ENCODE data around the gene LAMC3. TPM values are rescaled to one million over a fixed set of nuclear protein-coding genes. Genes with fewer than 3 reads are reported as not detected.

The LAMC3 gene
- total RNA-seq, 1 experiment from 2014 or later = not detected

- no peak for DNase-seq (ENCODE audit: low read depth)
Measured at GRCh38 chr9:131045300-131046092, 36.5 kb downstream of the LAMC3 start.

GRCh38 chr9:131046093-131046380, 37.1 kb downstream of the LAMC3 start:
- DNase-seq (ENCODE audit: low read depth) = peak; percentile 32

GRCh38 chr9:131046581-131047202, 37.7 kb downstream of the LAMC3 start:
- peak; percentile 57 for DNase-seq (ENCODE audit: low read depth)

GRCh38 chr9:131048332-131048731, 39.4 kb downstream of the LAMC3 start:
- no peak for DNase-seq (ENCODE audit: low read depth)

GRCh38 chr9:131048820-131049219, 39.8 kb downstream of the LAMC3 start:
- no peak for DNase-seq (ENCODE audit: low read depth)

GRCh38 chr9:131049829-131050715, 41.1 kb downstream of the LAMC3 start:
- DNase-seq (ENCODE audit: low read depth) = peak; percentile 42

GRCh38 chr9:131050831-131051230, 41.9 kb downstream of the LAMC3 start:
- no peak for DNase-seq (ENCODE audit: low read depth)

- no peak for DNase-seq (ENCODE audit: low read depth)
Measured at GRCh38 chr9:131051592-131052517, 42.9 kb downstream of the LAMC3 start.

- DNase-seq (ENCODE audit: low read depth) = no peak
Measured at GRCh38 chr9:131053896-131054295, 44.9 kb downstream of the LAMC3 start.

GRCh38 chr9:131056781-131057506, 48.0 kb downstream of the LAMC3 start:
- DNase-seq (ENCODE audit: low read depth) = no peak

- no peak for DNase-seq (ENCODE audit: low read depth)
Measured at GRCh38 chr9:131060900-131061630, 52.1 kb downstream of the LAMC3 start.

GRCh38 chr9:131062969-131063368, 54.0 kb downstream of the LAMC3 start:
- DNase-seq (ENCODE audit: low read depth) = no peak

GRCh38 chr9:131065599-131065998, 56.6 kb downstream of the LAMC3 start:
- DNase-seq (ENCODE audit: low read depth) = no peak

GRCh38 chr9:131067625-131068024, 58.7 kb downstream of the LAMC3 start:
- DNase-seq (ENCODE audit: low read depth) = no peak

- DNase-seq (ENCODE audit: low read depth) = no peak
Measured at GRCh38 chr9:131068076-131068816, 59.3 kb downstream of the LAMC3 start.

- no peak for DNase-seq (ENCODE audit: low read depth)
Measured at GRCh38 chr9:131069699-131070098, 60.7 kb downstream of the LAMC3 start.

- DNase-seq (ENCODE audit: low read depth) = no peak
Measured at GRCh38 chr9:131072107-131072870, 63.3 kb downstream of the LAMC3 start.

GRCh38 chr9:131072871-131073237, 63.9 kb downstream of the LAMC3 start:
- DNase-seq (ENCODE audit: low read depth) = no peak
